GM12801 (cell line): ENCODE data around the gene OST4.

ENCODE experiments used
- TF ChIP-seq, protein P1 (sequence below): IDR thresholded peaks from one replicate; pipeline ENCODE4 v1.5.1; 2011; ENCODE audit warnings: control low read depth; ENCODE audit not compliant: insufficient read length; ENCODE audit errors: extremely low read depth

The OST4 gene

DNA sequence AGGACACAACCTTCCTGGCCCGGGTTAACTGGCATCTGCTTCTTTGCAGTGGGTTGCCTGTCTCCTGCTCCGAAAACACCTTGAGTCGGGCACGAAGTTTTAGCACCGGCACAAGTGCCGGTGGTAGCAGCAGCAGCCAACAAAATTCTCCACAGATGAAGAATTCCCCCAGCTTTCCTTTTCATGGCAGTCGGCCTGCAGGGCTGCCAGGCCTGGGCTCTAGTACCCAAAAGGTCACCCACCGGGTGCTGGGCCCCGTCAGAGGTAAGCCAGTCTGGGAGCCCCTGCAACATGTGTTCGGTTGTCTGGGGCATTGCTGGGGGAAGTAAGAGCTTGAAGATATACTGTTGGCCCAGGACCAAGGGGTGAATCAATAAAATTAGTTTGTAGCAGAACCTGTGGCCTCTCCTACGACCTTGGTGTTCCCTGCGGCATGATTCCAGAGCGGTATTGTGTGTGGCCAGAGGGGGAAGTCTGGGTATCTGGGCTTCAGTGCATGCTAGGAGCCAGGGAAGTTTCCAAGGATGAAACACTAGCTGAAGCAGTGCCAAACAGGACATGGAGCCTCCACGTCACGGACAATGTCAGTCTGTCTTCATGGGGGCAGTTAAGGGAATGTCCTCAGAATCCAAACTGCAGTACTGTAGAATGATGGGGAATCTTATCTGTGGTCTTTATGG lies 12.2 kb downstream of the OST4 start:
- TF ChIP-seq, protein P1, sequence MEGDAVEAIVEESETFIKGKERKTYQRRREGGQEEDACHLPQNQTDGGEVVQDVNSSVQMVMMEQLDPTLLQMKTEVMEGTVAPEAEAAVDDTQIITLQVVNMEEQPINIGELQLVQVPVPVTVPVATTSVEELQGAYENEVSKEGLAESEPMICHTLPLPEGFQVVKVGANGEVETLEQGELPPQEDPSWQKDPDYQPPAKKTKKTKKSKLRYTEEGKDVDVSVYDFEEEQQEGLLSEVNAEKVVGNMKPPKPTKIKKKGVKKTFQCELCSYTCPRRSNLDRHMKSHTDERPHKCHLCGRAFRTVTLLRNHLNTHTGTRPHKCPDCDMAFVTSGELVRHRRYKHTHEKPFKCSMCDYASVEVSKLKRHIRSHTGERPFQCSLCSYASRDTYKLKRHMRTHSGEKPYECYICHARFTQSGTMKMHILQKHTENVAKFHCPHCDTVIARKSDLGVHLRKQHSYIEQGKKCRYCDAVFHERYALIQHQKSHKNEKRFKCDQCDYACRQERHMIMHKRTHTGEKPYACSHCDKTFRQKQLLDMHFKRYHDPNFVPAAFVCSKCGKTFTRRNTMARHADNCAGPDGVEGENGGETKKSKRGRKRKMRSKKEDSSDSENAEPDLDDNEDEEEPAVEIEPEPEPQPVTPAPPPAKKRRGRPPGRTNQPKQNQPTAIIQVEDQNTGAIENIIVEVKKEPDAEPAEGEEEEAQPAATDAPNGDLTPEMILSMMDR, result no peak

DNA sequence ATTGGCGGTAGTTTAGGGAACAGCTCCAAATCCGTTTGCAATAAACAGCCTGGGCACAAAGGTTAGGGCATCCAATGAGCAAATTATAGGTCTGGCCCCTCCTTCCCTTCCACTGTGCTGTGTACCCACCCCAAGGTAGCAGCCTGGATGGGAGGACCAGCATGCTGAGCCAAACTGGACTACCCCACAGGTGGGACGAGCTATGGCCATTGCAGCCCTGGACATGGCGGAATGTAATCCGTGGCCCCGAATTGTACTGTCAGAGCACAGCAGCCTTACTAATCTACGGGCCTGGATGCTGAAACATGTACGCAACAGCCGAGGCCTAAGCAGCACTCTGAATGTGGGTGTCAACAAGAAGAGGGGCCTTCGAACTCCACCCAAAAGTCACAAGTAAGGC lies 13.2 kb downstream of the OST4 start:
- TF ChIP-seq, protein P1, result no peak

DNA sequence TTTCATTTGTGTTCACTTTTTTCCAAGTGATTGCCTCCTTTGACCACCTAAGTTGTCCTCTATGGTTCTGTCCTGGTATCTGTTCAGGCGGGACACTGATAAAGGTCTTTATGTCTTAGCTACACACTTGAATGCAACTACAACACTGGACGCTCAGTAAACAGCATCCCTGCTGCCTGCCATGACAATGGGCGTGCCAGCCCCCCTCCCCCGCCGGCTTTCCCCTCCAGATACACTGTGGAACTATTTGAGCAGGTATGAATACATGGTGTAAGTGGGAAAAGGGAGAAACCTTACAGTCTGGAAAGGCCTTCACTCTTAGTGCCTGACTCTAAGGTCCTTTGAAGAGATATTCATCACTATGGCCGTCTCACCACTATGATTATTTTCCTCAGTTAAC lies 14.3 kb downstream of the OST4 start:
- TF ChIP-seq, protein P1, result no peak

DNA sequence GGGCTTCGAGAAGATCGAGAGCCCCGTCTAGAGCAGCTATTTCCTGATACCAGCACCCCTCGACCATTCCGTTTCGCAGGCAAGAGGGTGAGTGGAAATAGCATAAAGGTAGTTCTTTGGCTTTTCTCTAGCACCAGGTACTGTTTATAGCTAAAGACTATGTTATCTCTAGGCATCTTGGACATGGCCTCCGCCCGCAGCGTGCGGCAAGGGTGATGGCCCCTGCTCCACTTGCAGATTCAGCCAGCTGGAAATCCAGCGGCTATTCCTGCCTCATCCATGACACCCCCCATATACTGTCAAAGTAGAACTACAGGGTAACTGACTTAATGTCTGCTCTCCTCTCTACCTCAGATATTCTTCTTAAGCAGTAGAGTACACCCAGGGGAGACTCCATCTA lies 16.7 kb downstream of the OST4 start:
- TF ChIP-seq, protein P1, result no peak

DNA sequence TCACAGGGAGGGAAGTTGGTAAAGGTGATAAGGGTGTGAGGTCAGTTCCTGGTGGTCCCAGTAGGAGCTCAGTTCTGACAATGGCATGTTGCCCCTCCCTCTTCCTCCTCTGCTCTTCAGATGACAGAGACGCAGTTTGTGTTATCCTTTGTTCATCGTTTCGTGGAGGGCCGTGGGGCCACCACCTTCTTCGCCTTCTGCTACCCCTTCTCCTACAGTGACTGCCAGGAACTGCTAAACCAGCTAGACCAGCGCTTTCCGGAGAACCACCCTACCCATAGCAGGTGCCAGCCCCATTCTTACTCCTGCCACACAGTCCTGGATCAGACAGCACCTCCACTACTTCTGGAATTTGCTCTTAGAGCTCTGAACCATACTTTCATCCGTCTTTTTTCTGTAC lies 17.7 kb downstream of the OST4 start:
- TF ChIP-seq, protein P1, result no peak

DNA sequence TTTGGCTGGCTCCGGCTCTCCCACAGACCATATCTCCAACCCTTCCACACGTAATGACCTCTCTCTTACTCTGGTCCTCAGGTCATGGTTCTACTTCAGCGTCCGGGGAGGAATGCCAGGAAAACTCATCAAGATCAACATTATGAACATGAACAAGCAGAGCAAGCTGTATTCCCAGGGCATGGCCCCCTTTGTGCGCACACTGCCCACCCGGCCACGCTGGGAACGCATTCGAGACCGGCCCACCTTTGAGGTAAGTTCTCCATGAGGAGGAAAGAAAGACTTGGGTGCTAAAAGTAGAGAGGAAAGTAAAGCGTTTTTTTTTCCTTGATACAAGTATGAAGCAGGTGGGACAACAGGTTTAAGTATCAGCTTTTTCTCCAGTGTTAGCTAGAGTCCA lies 18.1 kb downstream of the OST4 start:
- TF ChIP-seq, protein P1, result no peak

DNA sequence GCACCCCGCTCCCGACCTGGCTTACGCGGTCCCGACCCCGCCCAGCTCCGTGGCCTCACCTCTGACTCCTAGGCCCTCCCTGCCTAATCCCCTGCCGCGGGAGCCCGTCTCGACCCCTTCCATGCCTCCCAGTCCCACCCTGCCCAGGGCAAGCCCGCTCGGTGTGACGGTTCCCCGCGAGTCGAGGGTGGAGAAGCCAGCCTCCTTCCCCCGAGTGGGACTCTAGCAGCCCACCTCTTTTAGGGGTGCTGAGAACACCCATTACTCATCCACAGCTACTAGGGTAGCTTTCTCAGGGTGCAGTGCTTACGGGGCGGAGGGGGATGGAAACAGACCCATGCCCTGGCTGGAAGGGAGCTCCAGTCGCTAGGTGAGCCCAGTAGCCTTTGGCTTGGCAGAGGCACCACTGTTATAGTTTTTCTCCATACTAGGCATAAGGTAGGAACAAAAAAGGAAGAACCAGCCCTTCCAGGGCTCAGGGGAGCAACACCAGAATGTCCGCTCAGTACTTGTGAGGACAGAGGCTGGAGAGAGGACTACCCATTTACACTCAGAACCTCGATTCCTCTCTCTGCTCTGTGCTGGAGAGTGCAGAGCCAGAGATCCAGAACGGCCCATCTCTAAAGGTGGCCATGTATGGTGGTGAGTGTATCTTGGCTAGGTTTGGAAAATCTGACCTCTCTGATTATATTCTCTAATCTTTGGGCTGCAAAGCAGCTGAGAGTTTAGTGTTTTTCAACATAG lies 19.4 kb downstream of the OST4 start:
- TF ChIP-seq, protein P1, result no peak
